ENCODE data around the gene PGAM1. TPM values are rescaled to one million over a fixed set of nuclear protein-coding genes. Genes with fewer than 3 reads are reported as not detected.
"Not testable (repeated sequence)": the region's sequence is repeated elsewhere in the genome, so short reads cannot be mapped to it uniquely, and the experiment has no call there.

PGAM1 gene
- polyA plus RNA-seq, 1 of the 3 experiments (the other 2 are of a cell fraction): 398 TPM

- no peaks in the 10 kb centered on the region for H4K20me1 ChIP-seq (ENCODE audit: insufficient read depth)
- no peak for DNase-seq
- no peak overlapping the region for H3K4me2 ChIP-seq
- peaks cover 0 to 8% of the 10 kb centered on the region in 2 experiments for H3K36me3 ChIP-seq (replicated peaks in 1 of 2; ENCODE audit: control insufficient read depth in 1 of 2, insufficient read depth in 2 of 2, low read length in 1 of 2)
- H3K4me1 ChIP-seq (ENCODE audit: control insufficient read depth in 1 of 2, insufficient read depth in 2 of 2, low read depth in 1 of 2, low read length in 1 of 2): peaks cover 3 to 4% of the 10 kb centered on the region in 2 experiments; a peak in 2 of 4 replicates
- no peak for TF ChIP-seq NRF1 (IDR thresholded peaks at IDR 0.05; ENCODE audit: low read depth, low read length)
- no peaks in the 10 kb centered on the region for H3K27me3 ChIP-seq (ENCODE audit: insufficient read depth)
- no peak overlapping the region for H3K27ac ChIP-seq (ENCODE audit: low read depth in 2 of 2, low read length in 1 of 2)
- no peaks in the 10 kb centered on the region for H3K9me2 ChIP-seq
- no peaks in the 10 kb centered on the region for H3K9me3 ChIP-seq
- H3K4me3 ChIP-seq (ENCODE audit: low read depth in 2 of 2, low read length in 1 of 2): no peak overlapping the region
- H3F3A ChIP-seq (replicated peaks; ENCODE audit: insufficient read depth): peaks cover 14% of the 10 kb centered on the region
- H3K9ac ChIP-seq: no peak overlapping the region
- CTCF ChIA-PET: interaction anchor here (0.7 kb wide), 1 partner anchor 14 kb away, joined by 3 read pairs; no protein-coding TSS in a partner anchor
- H2AFZ ChIP-seq (ENCODE audit: low read depth): no peak overlapping the region
- POLR2A ChIA-PET: interaction anchor here (0.6 kb wide), 1 partner anchor 1084 kb away, joined by 3 read pairs; no protein-coding TSS in a partner anchor
- peaks cover 21% of the 10 kb centered on the region for H3K79me2 ChIP-seq (ENCODE audit: insufficient read depth)
These were observed 21.9 kb upstream of the PGAM1 start for GRCh38 chr10:97404044-97404443.

- H3K9me2 ChIP-seq: no peaks in the 10 kb centered on the region
- H3K27me3 ChIP-seq (ENCODE audit: insufficient read depth): no peaks in the 10 kb centered on the region
- no peak overlapping the region for H3K27ac ChIP-seq (ENCODE audit: low read depth in 2 of 2, low read length in 1 of 2)
- H3K79me2 ChIP-seq (ENCODE audit: insufficient read depth): 0 out of 2 replicates have a peak, but pooled peaks cover under 1% of the 10 kb centered on the region
- no peak overlapping the region for H3K4me3 ChIP-seq (ENCODE audit: low read depth in 2 of 2, low read length in 1 of 2)
- ChIA-PET CTCF (interaction anchor here (0.7 to 2.9 kb wide), 6 partner anchors 16 to 147 kb away, joined by 3 to 35 read pairs (median 3); no protein-coding TSS in a partner anchor), POLR2A (no interaction called here)
- no peak overlapping the region for H3K4me2 ChIP-seq
- H4K20me1 ChIP-seq (ENCODE audit: insufficient read depth): no peaks in the 10 kb centered on the region
- H3F3A ChIP-seq (replicated peaks; ENCODE audit: insufficient read depth): peaks cover 7% of the 10 kb centered on the region
- H3K36me3 ChIP-seq (replicated peaks in 1 of 2; ENCODE audit: control insufficient read depth in 1 of 2, insufficient read depth in 2 of 2, low read length in 1 of 2): no peaks in the 10 kb centered on the region
- H3K9ac ChIP-seq: no peak overlapping the region
- peaks cover 0 to 4% of the 10 kb centered on the region in 2 experiments; a peak in 1 of 4 replicates for H3K4me1 ChIP-seq (ENCODE audit: control insufficient read depth in 1 of 2, insufficient read depth in 2 of 2, low read depth in 1 of 2, low read length in 1 of 2)
- H2AFZ ChIP-seq (ENCODE audit: low read depth): no peak overlapping the region
- DNase-seq: no peak
- H3K9me3 ChIP-seq: no peaks in the 10 kb centered on the region
- WGBS (ENCODE audit: low lambda C conversion rate): 79% methylated on average over 3 of the region's 3 CpGs
- TF ChIP-seq ELF1 (IDR thresholded peaks at IDR 0.05) (no peak), FOXM1 (IDR thresholded peaks at IDR 0.05; ENCODE audit: low read depth) (no peak), YY1 (IDR thresholded peaks at IDR 0.05; ENCODE audit: low read depth) (no peak), JUND (IDR thresholded peaks at IDR 0.05) (no peak)
These were observed 19.9 kb upstream of the PGAM1 start for GRCh38 chr10:97406064-97406463.

- not testable (repeated sequence) for H3F3A ChIP-seq (replicated peaks; ENCODE audit: insufficient read depth); H3K4me3 ChIP-seq (ENCODE audit: low read depth in 2 of 2, low read length in 1 of 2); H3K4me1 ChIP-seq (ENCODE audit: control insufficient read depth in 1 of 2, insufficient read depth in 2 of 2, low read depth in 1 of 2, low read length in 1 of 2); H3K9me2 ChIP-seq; H3K4me2 ChIP-seq; H3K79me2 ChIP-seq (ENCODE audit: insufficient read depth); DNase-seq; H3K27ac ChIP-seq (ENCODE audit: low read depth in 2 of 2, low read length in 1 of 2); H3K36me3 ChIP-seq (replicated peaks in 1 of 2; ENCODE audit: control insufficient read depth in 1 of 2, insufficient read depth in 2 of 2, low read length in 1 of 2); H2AFZ ChIP-seq (ENCODE audit: low read depth); H3K9ac ChIP-seq; H3K27me3 ChIP-seq (ENCODE audit: insufficient read depth); H4K20me1 ChIP-seq (ENCODE audit: insufficient read depth); H3K9me3 ChIP-seq
- WGBS (ENCODE audit: low lambda C conversion rate): 93% methylated on average over 7 of the region's 7 CpGs
- POLR2A ChIA-PET: interaction anchor here (0.6 kb wide), 1 partner anchor 9 kb away, joined by 4 read pairs; no protein-coding TSS in a partner anchor
- CTCF ChIA-PET: interaction anchor here (0.6 to 2.9 kb wide), 19 partner anchors 9 to 322 kb away, joined by 3 to 35 read pairs (median 3); partner anchors contain the start of gene ANKRD2
These were observed 19.5 kb upstream of the PGAM1 start for GRCh38 chr10:97406483-97406882.

Measured in SK-N-SH (cell line).